HG03565 (cell line): Measurements from ENCODE around the gene PHRF1.
"Not testable (repeated sequence)": the region's sequence is repeated elsewhere in the genome, so short reads cannot be mapped to it uniquely, and the experiment has no call there.

ENCODE experiments used
- ATAC-seq: cut with Tn5 transposase; IDR thresholded peaks from one replicate; pipeline ENCODE4 v1.9.1; 2021; ENCODE audit warnings: mild to moderate bottlenecking, moderate library complexity; ENCODE audit not compliant: unreplicated experiment

The PHRF1 gene

DNA sequence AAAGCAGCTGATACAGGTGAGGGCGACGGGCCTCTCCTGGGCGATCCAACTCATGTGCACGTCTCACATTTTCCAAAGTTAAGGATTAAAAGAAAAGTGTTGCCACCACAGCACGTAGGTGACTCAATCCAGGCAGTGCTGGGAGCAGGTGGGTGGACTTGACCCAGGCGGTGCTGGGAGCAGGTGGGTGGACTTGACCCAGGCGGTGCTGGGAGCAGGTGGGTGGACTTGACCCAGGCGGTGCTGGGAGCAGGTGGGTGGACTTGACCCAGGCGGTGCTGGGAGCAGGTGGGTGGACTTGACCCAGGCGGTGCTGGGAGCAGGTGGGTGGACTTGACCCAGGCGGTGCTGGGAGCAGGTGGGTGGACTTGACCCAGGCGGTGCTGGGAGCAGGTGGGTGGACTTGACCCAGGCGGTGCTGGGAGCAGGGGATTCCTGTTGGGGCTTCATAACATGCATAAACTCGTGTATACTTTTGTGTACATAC, 71.4 kb downstream of the PHRF1 start:
- ATAC-seq = not testable (repeated sequence)

DNA sequence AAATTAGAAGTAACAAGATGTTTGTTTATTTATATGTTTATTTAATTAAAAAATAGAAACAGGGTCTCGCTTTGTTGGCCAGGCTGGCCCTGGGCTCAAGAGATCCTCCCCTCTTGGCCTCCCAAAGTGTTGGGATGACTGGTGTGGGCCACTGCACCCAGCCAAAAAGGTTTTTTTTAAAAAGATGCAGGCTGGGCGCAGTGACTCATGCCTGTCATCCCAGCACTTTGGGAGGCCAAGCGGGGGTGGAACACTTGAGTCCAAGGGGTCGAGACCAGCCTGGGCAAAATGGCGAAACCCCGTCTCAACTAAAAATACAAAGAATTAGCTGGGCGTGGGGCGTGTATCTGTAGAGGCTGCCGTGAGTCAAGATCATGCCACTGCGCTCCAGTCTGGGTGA, 74.2 kb downstream of the PHRF1 start:
- ATAC-seq = no peak

DNA sequence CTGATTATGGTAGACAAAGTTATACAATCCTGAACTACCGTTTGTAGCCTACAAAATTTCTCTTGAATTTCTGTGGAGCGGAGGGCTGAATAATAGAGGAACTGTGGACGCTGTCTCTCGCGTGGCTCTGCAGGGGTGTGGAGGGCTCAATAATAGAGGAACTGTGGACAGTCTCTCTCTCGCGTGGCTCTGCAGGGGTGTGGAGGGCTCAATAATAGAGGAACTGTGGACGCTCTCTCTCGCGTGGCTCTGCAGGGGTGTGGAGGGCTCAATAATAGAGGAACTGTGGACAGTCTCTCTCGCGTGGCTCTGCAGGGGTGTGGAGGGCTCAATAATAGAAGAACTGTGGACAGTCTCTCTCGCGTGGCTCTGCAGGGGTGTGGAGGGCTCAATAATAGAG, 76.9 kb downstream of the PHRF1 start:
- not testable (repeated sequence) for ATAC-seq

DNA sequence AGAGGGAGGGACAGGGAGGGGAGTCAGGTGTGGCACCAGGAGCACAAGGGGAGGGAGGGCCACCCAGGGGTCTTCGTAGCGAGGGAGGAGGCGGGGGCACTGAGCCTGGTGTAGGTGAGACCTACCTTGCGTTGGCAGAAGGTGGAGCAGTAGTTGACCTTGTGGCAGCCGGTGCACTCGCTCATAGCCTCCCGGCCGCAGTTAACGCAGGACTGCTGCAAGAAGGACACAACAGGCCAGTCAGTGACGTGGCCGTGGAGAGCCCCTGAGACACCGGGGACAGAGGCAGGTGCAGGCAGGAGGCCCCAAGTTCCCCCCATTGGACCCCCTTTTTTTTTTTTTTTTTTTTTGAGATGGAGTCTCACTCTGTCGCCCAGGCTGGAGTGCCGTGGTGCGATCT, 77.6 kb downstream of the PHRF1 start:
- ATAC-seq = no peak

DNA sequence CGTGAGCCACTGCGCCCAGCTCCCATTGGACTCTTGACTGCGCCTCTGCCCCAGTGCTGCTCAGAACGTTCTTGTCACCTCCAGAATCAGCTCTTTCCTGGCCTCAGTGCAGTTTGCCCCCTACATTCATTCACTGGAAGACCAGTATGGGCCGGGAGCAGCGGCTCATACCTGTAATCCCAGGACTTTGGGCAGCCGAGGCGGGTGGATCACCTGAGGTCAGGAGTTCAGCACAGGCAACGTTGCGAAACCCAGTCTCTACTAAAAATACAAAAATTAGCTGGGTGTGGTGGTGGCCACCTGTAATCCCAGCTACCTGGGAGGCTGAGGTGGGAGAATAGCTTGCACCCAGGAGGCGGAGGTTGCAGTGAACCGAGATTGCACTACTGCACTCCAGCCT, 78.2 kb downstream of the PHRF1 start:
- ATAC-seq = not testable (repeated sequence)

DNA sequence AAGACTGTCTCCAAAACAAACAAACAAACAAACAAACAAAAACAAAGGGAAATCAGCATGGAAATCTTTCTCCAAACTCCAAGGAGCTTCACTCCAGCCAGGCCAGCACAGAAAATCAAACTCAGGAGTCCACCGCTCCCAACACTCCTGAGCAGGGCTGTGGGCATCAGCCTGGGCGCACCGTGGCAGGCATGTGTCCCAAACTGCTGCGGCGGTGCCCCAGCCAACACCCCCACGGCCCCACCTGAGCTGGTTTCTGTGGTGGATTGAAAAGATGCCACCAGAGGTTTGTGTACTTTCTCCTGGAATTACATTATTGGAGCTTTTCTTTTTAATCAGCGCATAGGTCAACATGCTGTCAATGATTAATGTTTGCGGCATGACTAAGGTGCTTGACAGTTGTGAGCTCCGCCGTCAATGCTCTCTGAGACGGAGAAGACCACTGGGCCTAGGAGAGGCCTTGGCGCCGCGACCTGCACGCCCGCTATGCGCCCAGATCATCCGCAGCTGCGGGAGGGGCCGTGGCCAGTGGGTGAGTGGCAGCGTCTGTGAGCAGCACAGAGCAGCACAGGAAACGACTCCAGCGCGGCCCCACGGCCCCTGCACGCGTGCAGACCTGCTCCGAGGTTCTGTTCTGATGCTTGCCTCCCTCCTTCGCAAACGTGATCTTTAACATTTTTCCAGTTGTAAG, 78.9 kb downstream of the PHRF1 start:
- no peak for ATAC-seq

DNA sequence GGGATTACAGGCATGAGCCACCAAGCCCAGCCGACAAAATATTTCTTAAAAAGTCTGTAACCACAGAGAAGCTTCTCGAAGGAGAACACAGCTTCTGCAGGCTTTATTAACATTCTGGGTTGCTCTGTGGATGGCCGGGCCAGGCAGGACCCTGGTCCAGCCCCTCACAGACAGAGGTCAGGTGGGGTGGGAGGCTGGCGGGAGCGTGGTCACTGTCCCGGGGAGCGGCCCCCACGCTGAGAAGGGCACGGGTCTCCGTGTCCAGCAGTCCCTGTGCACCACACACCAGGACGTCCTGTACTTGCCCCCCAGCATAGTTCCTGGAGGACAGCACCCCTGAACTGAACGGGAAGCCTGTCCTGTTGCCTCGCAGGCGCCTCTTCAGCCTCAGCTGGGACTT, 80.2 kb downstream of the PHRF1 start:
- ATAC-seq = no peak

DNA sequence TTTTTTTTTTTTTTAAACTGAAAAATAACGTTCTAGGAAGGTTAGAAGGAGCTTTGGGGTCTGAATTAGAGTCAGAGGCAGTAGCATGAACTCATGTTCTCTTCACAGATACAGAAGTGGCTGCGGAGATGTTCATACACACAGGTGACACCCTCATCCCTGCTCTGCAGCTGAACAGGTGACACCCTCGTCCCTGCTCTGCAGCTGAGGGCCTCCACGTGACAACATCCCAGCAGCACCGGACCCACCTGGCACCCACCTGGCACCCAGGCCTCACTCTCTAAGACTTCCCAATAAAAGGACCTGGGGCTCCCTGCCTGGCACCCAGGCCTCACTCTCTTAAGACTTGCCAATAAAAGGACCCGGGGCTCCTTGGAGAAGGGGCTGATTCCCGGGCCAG, 80.6 kb downstream of the PHRF1 start:
- no peak for ATAC-seq

DNA sequence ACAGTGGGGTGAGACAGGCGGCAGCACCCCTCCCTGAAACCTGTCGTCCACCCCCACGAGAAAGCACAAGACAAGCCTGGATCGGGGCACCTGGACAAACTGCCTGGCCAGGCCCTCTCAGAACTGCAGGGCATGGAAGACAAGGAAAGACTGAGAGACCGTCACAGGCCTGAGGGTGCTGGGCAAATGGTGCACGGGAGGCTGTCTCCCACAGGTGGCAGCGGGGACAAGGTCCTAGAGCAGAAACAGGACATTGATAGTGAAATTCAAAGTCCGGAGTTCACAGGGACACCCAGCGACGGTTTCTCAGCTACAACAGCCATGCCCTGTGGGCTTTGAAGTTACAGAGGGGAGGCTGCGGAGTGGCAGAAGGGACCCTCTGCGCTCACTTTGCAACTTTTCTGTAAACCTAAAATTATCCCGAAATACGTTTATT, 81.4 kb downstream of the PHRF1 start:
- no peak for ATAC-seq

DNA sequence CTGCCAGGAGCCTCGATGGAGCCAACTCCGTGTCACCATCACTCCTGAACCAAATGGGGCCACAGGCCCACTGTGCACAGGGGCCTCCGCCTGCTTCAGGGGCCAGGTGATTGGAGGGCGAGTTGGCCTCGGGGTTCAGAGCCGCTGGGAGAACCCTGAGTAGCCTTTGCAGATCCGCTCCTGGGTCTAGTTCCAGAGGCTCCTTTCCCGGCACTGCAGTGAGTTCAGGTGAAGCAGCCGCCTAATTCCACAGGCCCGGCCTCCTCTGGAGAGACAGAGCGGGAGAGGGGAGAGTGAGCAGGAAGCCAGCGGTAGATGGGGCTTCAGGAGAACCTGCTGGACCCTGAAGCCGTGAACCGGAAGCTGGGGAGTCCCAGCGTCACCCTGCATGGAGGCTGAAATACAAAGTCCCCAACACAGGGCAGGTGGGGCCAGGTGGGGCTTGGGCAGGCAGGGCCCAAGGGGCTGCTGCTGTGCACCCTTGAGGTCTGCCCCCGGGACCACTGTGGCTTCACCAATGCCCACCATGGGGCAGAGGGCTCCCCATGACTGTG, 83.3 kb downstream of the PHRF1 start:
- ATAC-seq = no peak

DNA sequence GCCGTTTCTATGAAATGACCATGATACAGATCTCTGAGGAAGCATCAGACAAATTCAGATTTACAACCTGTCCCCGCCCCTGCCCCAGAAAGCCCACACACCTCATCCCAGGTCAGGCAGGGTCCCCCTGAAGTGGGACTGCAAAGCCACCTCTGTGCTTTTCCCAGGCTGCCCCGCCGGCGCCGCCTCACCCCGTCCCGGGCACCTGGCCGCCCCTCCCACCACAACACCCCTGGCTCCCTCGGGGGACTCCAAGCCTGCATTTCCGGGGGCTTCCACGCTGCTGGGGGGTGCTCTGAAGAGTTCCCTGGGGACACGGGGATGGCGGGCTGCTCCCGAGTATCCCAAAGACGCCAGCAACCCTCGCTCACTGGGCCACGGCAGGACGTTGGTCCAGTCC, 84.0 kb downstream of the PHRF1 start:
- ATAC-seq = no peak

DNA sequence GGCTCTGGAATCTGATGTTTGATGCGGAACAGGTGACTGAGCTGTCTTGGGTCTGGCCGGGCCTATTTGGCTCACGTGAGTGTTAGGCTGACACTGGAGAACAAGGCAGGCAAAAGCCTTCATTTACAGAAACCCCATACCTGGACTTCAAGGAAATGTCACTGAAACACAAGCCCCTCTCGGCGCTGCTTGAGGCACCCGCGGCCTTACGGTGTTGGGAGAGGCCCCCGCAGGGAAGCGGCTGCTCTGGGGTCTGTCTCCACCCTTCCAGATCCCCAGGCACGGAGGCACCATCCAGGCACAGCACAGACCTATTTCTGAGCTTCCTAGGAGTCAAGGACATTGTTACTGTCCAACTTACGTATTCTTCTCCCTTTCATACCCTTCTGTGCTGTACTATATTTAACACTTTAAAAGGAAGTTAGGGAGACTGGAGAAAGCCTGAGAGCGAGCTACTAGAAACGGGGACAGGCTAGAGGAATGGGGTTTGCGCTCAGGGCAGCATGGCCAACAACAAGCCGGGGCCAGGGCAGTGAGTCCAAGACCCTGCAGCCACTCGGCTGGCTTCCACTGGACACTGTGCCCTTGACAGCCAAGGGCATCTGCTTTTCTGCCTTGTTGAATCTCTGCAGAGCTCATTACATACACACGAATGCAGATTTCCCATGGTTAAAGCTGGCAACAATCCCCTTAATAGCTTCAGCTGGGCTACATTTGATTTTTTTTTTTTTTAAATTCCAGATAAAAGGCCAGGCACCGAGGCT, 84.6 kb downstream of the PHRF1 start:
- ATAC-seq = no peak
